Left ventricle myocardium inferior (tissue), 1 donor: ENCODE results near the gene JAK3. TPM values are rescaled to one million over a fixed set of nuclear protein-coding genes. Genes with fewer than 3 reads are reported as not detected.
A peak's percentile ranks its signal among the peaks of the same experiment; 100 is the strongest.

Source experiments
- DNase-seq: peaks from one replicate; pipeline ENCODE4 v3.0.0-alpha.2; 2020
- H3K27ac ChIP-seq: fragments of 200-600 bp; replicated peaks from 2 replicates; pipeline ENCODE4 v1.8.0; 2021
- H3K27me3 ChIP-seq: fragments of 200-600 bp; 2 replicates; pipeline ENCODE4 v1.8.0; 2021; ENCODE audit warnings: low read depth
- H3K36me3 ChIP-seq: fragments of 200-600 bp; 2 replicates; pipeline ENCODE4 v1.8.0; 2021
- H3K4me1 ChIP-seq: fragments of 200-600 bp; 2 replicates; pipeline ENCODE4 v1.8.0; 2021
- H3K4me3 ChIP-seq: fragments of 200-600 bp; 2 replicates; pipeline ENCODE4 v1.8.0; 2021; ENCODE audit warnings: mild to moderate bottlenecking, moderate library complexity
- H3K9me3 ChIP-seq: fragments of 200-600 bp; replicated peaks from 2 replicates; pipeline ENCODE4 v1.8.0; 2021
- CTCF ChIP-seq: fragments of 200-600 bp; IDR thresholded peaks from 2 replicates; pipeline ENCODE4 v1.8.0; 2021; ENCODE audit warnings: antibody characterized with exemption, mild to moderate bottlenecking, borderline replicate concordance
- intact Hi-C: fragments of 100-400 bp; cut with micrococcal nuclease; formaldehyde crosslinking; loops from one replicate; pipeline ENCODE4 v1.11.0; 2022
- total RNA-seq: library from RNA; stranded (reverse); fragmentation: NEBNext Ultra II Directional; extraction: Animal tissue kit (Norgen Biotek cat#: 25700); gene quantifications from one replicate; pipeline ENCODE4 v1.2.1, GENCODE V29; 2021
- donor health status: DM: no; HTN: yes; CAD: no; lungs with severe emphysema.

The JAK3 gene
- total RNA-seq, 1 donor from 2014 or later = 1.7 TPM

GRCh38 chr19:17795495-17795856 is 52.3 kb downstream of the JAK3 start:
- no peak overlapping the region for H3K4me3 ChIP-seq
- no peaks in the 10 kb centered on the region for H3K9me3 ChIP-seq
- H3K27ac ChIP-seq = no peak overlapping the region
- TF ChIP-seq CTCF = no peak
- intact Hi-C loops = no loop called here
- peaks cover 100% of the 10 kb centered on the region for H3K27me3 ChIP-seq
- H3K36me3 ChIP-seq = no peaks in the 10 kb centered on the region
- DNase-seq = no peak
- H3K4me1 ChIP-seq = no peaks in the 10 kb centered on the region

GRCh38 chr19:17794731-17795494 is 52.9 kb downstream of the JAK3 start, which contains the start of gene B3GNT3:
Gene B3GNT3 (plus strand): TSS chr19:17795138. CDS start chr19:17807808, 12,670 bp downstream.
- peak; percentile 38 for DNase-seq
- Histone ChIP-seq H3K4me3 (no peak within 1 kb of the TSS), H3K36me3 (no peaks in the 10 kb centered on the region), H3K27me3 (peaks cover 100% of the 10 kb centered on the region), H3K9me3 (no peaks in the 10 kb centered on the region), H3K27ac (no peak within 1 kb of the TSS), H3K4me1 (no peaks in the 10 kb centered on the region)
- no peak for TF ChIP-seq CTCF
- intact Hi-C loops = no loop called here

GRCh38 chr19:17794412-17794730 is 53.4 kb downstream of the JAK3 start:
- TF ChIP-seq CTCF = no peak
- Histone ChIP-seq H3K27ac (no peak overlapping the region), H3K9me3 (no peaks in the 10 kb centered on the region), H3K36me3 (no peaks in the 10 kb centered on the region), H3K4me1 (no peaks in the 10 kb centered on the region), H3K27me3 (peaks cover 100% of the 10 kb centered on the region), H3K4me3 (no peak overlapping the region)
- intact Hi-C loops = no loop called here
- no peak for DNase-seq

- Histone ChIP-seq H3K27ac (no peak overlapping the region), H3K4me3 (no peak overlapping the region), H3K27me3 (peaks cover 76% of the 10 kb centered on the region), H3K36me3 (no peaks in the 10 kb centered on the region), H3K4me1 (no peaks in the 10 kb centered on the region), H3K9me3 (no peaks in the 10 kb centered on the region)
- TF ChIP-seq CTCF = no peak
- intact Hi-C loops = no loop called here
- DNase-seq = no peak
These were observed 57.6 kb downstream of the JAK3 start for GRCh38 chr19:17790059-17790780.

GRCh38 chr19:17788632-17789031 is 59.1 kb downstream of the JAK3 start:
- no peak for TF ChIP-seq CTCF
- intact Hi-C loops = no loop called here
- H3K4me3 ChIP-seq = no peak overlapping the region
- no peaks in the 10 kb centered on the region for H3K36me3 ChIP-seq
- no peak for DNase-seq
- no peaks in the 10 kb centered on the region for H3K9me3 ChIP-seq
- H3K27ac ChIP-seq = no peak overlapping the region
- H3K27me3 ChIP-seq = peaks cover 65% of the 10 kb centered on the region
- peaks cover 4% of the 10 kb centered on the region for H3K4me1 ChIP-seq
